SK-N-SH (cell line): ENCODE data around the gene KIF16B. TPM values are rescaled to one million over a fixed set of nuclear protein-coding genes. Genes with fewer than 3 reads are reported as not detected.

Experiments used
- CTCF ChIA-PET: fragments of 300-600, 350-600 bp; formaldehyde crosslinking; extraction: SDS; loops from one replicate; lab custom pipeline; 2021; lab: Yijun Ruan, JAX
- POLR2A ChIA-PET: fragments of 350-600 bp; sonication (Branson Sonifier 250); formaldehyde crosslinking; extraction: SDS; loops from one replicate; lab custom pipeline; 2020; ENCODE audit warnings: antibody characterized with exemption, inconsistent platforms; lab: Yijun Ruan, JAX
- DNase-seq: peaks from one replicate; pipeline ENCODE4 v3.0.0; 2012
- H2AFZ ChIP-seq: fragments of 200-600 bp; sonication (generic); 2 replicates; pipeline ENCODE4 v1.8.1; 2016; ENCODE audit warnings: antibody characterized with exemption, mild to moderate bottlenecking, low read depth
- H3F3A ChIP-seq: fragments of 200-600 bp; sonication (generic); replicated peaks from 2 replicates; pipeline ENCODE3; 2016; ENCODE audit warnings: antibody characterized with exemption, mild to moderate bottlenecking; ENCODE audit not compliant: insufficient read depth
- H3K27ac ChIP-seq, 2 experiments: fragments of 200-500 bp in 1 of 2; fragments of 200-600 bp in 1 of 2; sonication (Bioruptor generic) in 1 of 2; sonication (generic), shearing (Covaris generic) in 1 of 2; 2 replicates each; pipeline versions ENCODE4 v1.5.1 to v1.6.1; 2014 to 2016; ENCODE audit warnings: low read depth in 2 of 2, inconsistent platforms in 1 of 2, low read length in 1 of 2, mild to moderate bottlenecking in 1 of 2, mixed read lengths in 1 of 2
- H3K27me3 ChIP-seq: fragments of 200-600 bp; sonication (generic), shearing (Covaris generic); 2 replicates; pipeline ENCODE4 v1.6.1; 2016; ENCODE audit warnings: mixed run types; ENCODE audit not compliant: insufficient read depth
- H3K36me3 ChIP-seq, 2 experiments: fragments of 200-500 bp in 1 of 2; fragments of 200-600 bp in 1 of 2; sonication (Bioruptor generic) in 1 of 2; sonication (generic) in 1 of 2; replicated peaks in 1 of 2; 2 replicates each; pipeline versions ENCODE3 to v1.5.1; 2014 to 2016; ENCODE audit warnings: low read length in 1 of 2, mild to moderate bottlenecking in 1 of 2; ENCODE audit not compliant: insufficient read depth in 2 of 2, control insufficient read depth in 1 of 2
- H3K4me1 ChIP-seq, 2 experiments: fragments of 200-500 bp in 1 of 2; fragments of 200-600 bp in 1 of 2; sonication (Bioruptor generic) in 1 of 2; sonication (generic), shearing (Covaris generic) in 1 of 2; 2 replicates each; pipeline versions ENCODE4 v1.5.1 to v1.6.1; 2014 to 2016; ENCODE audit warnings: low read depth in 1 of 2, low read length in 1 of 2, mixed run types in 1 of 2; ENCODE audit not compliant: insufficient read depth in 2 of 2, control insufficient read depth in 1 of 2
- H3K4me2 ChIP-seq: fragments of 200-600 bp; sonication (generic), shearing (Covaris generic); 2 replicates; pipeline ENCODE4 v1.6.1; 2017; ENCODE audit warnings: mixed run types
- H3K4me3 ChIP-seq, 2 experiments: fragments of 200-500 bp in 1 of 2; fragments of 200-600 bp in 1 of 2; sonication (Bioruptor generic) in 1 of 2; sonication (generic), shearing (Covaris generic) in 1 of 2; 2 replicates each; pipeline versions ENCODE4 v1.5.1 to v1.8.1; 2014 to 2016; ENCODE audit warnings: low read depth in 2 of 2, inconsistent platforms in 1 of 2, low read length in 1 of 2, mild to moderate bottlenecking in 1 of 2, mixed read lengths in 1 of 2, moderate library complexity in 1 of 2
- H3K79me2 ChIP-seq: fragments of 200-600 bp; sonication (generic); 2 replicates; pipeline ENCODE4 v1.8.1; 2017; ENCODE audit warnings: mild to moderate bottlenecking; ENCODE audit not compliant: insufficient read depth
- H3K9ac ChIP-seq: fragments of 200-600 bp; sonication (generic); 2 replicates; pipeline ENCODE4 v1.6.1; 2017; ENCODE audit warnings: mixed run types
- H3K9me2 ChIP-seq: fragments of 200-600 bp; sonication (generic); 2 replicates; pipeline ENCODE4 v1.6.1; 2017; ENCODE audit warnings: mixed run types
- H3K9me3 ChIP-seq: fragments of 200-600 bp; sonication (generic); 2 replicates; pipeline ENCODE4 v1.6.1; 2017; ENCODE audit warnings: mixed run types, mild to moderate bottlenecking, moderate library complexity
- H4K20me1 ChIP-seq: fragments of 200-600 bp; sonication (generic); 2 replicates; pipeline ENCODE4 v1.6.1; 2017; ENCODE audit warnings: mild to moderate bottlenecking, mixed run types; ENCODE audit not compliant: insufficient read depth
- CTCF ChIP-seq: fragments of 200-600 bp; sonication (generic); IDR thresholded peaks from 2 replicates; pipeline ENCODE4 v1.6.1; 2017; ENCODE audit warnings: antibody characterized with exemption, mild to moderate bottlenecking, moderate library complexity
- ELF1 ChIP-seq: IDR thresholded peaks from 2 replicates; pipeline ENCODE4 v1.4.0; 2012
- EP300 ChIP-seq, 2 experiments: IDR thresholded peaks; 2 replicates each; pipeline versions ENCODE4 v1.4.0 to v1.6.1; 2012; ENCODE audit warnings: borderline replicate concordance in 1 of 2, low read depth in 1 of 2, low read length in 1 of 2
- FOXJ3 ChIP-seq: sonication (generic); formaldehyde crosslinking; IDR thresholded peaks from 2 replicates; pipeline ENCODE4 v1.5.1; 2020; ENCODE audit warnings: mild to moderate bottlenecking, missing genetic modification reagents
- GATA2 ChIP-seq: sonication (generic); formaldehyde crosslinking; IDR thresholded peaks from 2 replicates; pipeline ENCODE4 v1.5.0; 2020; ENCODE audit warnings: mild to moderate bottlenecking, missing genetic modification reagents
- JUND ChIP-seq: IDR thresholded peaks from 2 replicates; pipeline ENCODE4 v1.4.0; 2012
- MXI1 ChIP-seq: IDR thresholded peaks from 2 replicates; pipeline ENCODE4 v1.6.1; 2012; ENCODE audit warnings: mild to moderate bottlenecking, low read depth, low read length, improper control_type of control experiment
- PBX3 ChIP-seq: IDR thresholded peaks from 2 replicates; pipeline ENCODE4; 2012
- POLR2AphosphoS5 ChIP-seq: IDR thresholded peaks from 2 replicates; pipeline ENCODE4 v1.6.1; 2012; ENCODE audit warnings: low read depth, low read length
- RCOR1 ChIP-seq: fragments of 150-350 bp; IDR thresholded peaks from 2 replicates; pipeline ENCODE4 v1.6.1; 2017; ENCODE audit warnings: antibody characterized with exemption, low read length
- RXRA ChIP-seq: IDR thresholded peaks from 2 replicates; pipeline ENCODE4 v1.4.0; 2012; ENCODE audit warnings: low read depth, mild to moderate bottlenecking, borderline replicate concordance
- SIN3A ChIP-seq: IDR thresholded peaks from 2 replicates; pipeline ENCODE4 v1.6.1; 2012; ENCODE audit warnings: low read depth, mild to moderate bottlenecking, low read length, moderate library complexity, borderline replicate concordance
- TAF1 ChIP-seq: IDR thresholded peaks from 2 replicates; pipeline ENCODE4 v1.6.1; 2012; ENCODE audit warnings: low read depth, mild to moderate bottlenecking, low read length, moderate library complexity, borderline replicate concordance
- TCF12 ChIP-seq: IDR thresholded peaks from 2 replicates; pipeline ENCODE4 v1.4.0; 2012
- TEAD4 ChIP-seq: IDR thresholded peaks from 2 replicates; pipeline ENCODE4 v1.4.0; 2012; ENCODE audit warnings: mild to moderate bottlenecking, borderline replicate concordance; ENCODE audit not compliant: insufficient read depth
- USF2 ChIP-seq: fragments of 150-350 bp; IDR thresholded peaks from 2 replicates; pipeline ENCODE4 v1.6.1; 2017; ENCODE audit warnings: antibody characterized with exemption, low read length, low read depth, borderline replicate concordance
- YY1 ChIP-seq: IDR thresholded peaks from 2 replicates; pipeline ENCODE4 v1.4.0; 2012; ENCODE audit warnings: low read depth, mild to moderate bottlenecking
- WGBS: methylation state at CpG from one replicate; pipeline ENCODE4 v1.1.6; 2017; ENCODE audit warnings: low lambda C conversion rate; 5-methylcytosine and 5-hydroxymethylcytosine counted together
- polyA plus RNA-seq, 3 experiments: library from polyadenylated mRNA; depleted of rRNA; stranded (reverse); fragments of >200 nt; gene quantifications; 2 replicates each; pipeline ENCODE4 v1.2.3, GENCODE V29; 2012
- TF ChIP-seq, protein P1 (sequence below): IDR thresholded peaks from 2 replicates; pipeline ENCODE4 v1.4.0; 2012; ENCODE audit warnings: low read depth, borderline replicate concordance
- TF ChIP-seq, protein P2 (sequence below): IDR thresholded peaks from 2 replicates; pipeline ENCODE4 v1.6.1; 2012; ENCODE audit warnings: mild to moderate bottlenecking, low read depth, low read length, moderate library complexity

The KIF16B gene
- polyA plus RNA-seq, 1 of the 3 experiments (the other 2 are of a cell fraction), result 3.3 TPM

DNA sequence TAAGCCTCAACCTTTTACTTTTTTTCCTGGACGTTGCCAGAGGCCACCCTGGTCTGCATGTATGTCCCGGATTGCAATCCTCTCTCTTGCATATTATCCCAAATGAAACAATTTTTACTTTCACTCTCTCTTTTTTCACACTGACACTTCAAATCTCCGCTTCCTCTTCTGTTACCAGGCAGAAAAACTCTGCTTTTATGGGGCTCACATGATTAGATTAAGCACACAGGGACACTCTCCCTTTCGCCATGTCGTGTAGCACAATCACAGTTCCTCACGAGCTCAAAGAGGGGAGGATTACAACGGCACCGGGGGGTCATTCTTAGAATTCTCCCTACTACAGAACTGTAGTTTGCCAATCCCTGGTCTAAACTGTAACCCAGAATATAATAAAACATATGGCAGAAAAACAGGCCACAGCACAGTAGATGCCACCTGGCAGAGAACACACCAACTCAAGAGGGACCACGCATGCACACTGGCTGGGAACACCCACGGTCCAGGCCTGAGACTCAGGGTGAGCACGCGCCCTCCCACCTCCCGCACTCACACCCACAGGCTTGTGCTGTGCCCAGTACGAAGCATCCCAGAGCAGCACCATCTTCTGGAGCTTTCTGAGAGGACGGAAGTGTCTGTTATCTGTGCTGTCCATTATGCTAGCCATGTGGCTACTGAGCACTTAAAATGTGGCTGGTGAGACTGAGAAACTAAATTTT, 288.7 kb downstream of the KIF16B start (continued):
- TF ChIP-seq, protein P1, sequence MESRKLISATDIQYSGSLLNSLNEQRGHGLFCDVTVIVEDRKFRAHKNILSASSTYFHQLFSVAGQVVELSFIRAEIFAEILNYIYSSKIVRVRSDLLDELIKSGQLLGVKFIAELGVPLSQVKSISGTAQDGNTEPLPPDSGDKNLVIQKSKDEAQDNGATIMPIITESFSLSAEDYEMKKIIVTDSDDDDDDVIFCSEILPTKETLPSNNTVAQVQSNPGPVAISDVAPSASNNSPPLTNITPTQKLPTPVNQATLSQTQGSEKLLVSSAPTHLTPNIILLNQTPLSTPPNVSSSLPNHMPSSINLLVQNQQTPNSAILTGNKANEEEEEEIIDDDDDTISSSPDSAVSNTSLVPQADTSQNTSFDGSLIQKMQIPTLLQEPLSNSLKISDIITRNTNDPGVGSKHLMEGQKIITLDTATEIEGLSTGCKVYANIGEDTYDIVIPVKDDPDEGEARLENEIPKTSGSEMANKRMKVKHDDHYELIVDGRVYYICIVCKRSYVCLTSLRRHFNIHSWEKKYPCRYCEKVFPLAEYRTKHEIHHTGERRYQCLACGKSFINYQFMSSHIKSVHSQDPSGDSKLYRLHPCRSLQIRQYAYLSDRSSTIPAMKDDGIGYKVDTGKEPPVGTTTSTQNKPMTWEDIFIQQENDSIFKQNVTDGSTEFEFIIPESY, result no peak
- no peak for TF ChIP-seq TEAD4
- TF ChIP-seq POLR2AphosphoS5, result no peak
- TF ChIP-seq CTCF, result no peak
- no peak for TF ChIP-seq EP300 (IDR thresholded peaks at IDR 0.05; ENCODE audit: borderline replicate concordance in 1 of 2, low read depth in 1 of 2, low read length in 1 of 2)
- no peak for TF ChIP-seq MXI1

DNA sequence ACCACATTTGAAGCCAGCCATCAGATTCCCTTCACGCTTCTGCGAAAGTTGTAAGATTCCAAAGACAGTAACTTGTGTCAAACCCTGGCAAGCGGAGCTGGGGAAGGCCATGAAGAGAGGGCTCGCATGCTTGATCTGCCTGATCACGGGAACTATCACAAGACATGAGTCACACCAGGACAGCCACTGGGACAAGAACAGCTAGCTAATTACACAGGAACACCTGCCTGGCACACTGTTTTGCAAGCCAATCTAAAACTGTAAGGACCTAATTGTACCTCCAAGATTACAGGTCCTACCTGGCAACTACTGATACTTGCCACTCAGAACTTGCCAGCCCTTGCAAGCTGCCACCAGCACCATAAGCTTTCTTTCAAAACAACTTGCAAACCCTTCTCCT, 289.3 kb downstream of the KIF16B start:
- H3K27ac ChIP-seq, result no peak overlapping the region
- TF ChIP-seq TAF1, result no peak
- TF ChIP-seq PBX3, result no peak
- no peak for TF ChIP-seq GATA2 (CRISPR knock-in tag)
- TF ChIP-seq SIN3A, result no peak
- TF ChIP-seq USF2, result no peak
- no peak for TF ChIP-seq JUND
- no peak for TF ChIP-seq TCF12
- TF ChIP-seq POLR2AphosphoS5, result no peak
- TF ChIP-seq EP300 (IDR thresholded peaks at IDR 0.05; ENCODE audit: borderline replicate concordance in 1 of 2, low read depth in 1 of 2, low read length in 1 of 2), result no peak
- no peak for TF ChIP-seq RXRA
- no peak for TF ChIP-seq ELF1
- TF ChIP-seq, protein P2, sequence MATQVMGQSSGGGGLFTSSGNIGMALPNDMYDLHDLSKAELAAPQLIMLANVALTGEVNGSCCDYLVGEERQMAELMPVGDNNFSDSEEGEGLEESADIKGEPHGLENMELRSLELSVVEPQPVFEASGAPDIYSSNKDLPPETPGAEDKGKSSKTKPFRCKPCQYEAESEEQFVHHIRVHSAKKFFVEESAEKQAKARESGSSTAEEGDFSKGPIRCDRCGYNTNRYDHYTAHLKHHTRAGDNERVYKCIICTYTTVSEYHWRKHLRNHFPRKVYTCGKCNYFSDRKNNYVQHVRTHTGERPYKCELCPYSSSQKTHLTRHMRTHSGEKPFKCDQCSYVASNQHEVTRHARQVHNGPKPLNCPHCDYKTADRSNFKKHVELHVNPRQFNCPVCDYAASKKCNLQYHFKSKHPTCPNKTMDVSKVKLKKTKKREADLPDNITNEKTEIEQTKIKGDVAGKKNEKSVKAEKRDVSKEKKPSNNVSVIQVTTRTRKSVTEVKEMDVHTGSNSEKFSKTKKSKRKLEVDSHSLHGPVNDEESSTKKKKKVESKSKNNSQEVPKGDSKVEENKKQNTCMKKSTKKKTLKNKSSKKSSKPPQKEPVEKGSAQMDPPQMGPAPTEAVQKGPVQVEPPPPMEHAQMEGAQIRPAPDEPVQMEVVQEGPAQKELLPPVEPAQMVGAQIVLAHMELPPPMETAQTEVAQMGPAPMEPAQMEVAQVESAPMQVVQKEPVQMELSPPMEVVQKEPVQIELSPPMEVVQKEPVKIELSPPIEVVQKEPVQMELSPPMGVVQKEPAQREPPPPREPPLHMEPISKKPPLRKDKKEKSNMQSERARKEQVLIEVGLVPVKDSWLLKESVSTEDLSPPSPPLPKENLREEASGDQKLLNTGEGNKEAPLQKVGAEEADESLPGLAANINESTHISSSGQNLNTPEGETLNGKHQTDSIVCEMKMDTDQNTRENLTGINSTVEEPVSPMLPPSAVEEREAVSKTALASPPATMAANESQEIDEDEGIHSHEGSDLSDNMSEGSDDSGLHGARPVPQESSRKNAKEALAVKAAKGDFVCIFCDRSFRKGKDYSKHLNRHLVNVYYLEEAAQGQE, result no peak
- TF ChIP-seq YY1, result no peak
- TF ChIP-seq RCOR1, result no peak
- no peak for TF ChIP-seq FOXJ3 (CRISPR knock-in tag)
- TF ChIP-seq, all 33 proteins: peak for 0

More for the DNA sequence above, 289.3 kb downstream of the KIF16B start:
- Histone ChIP-seq H3K27me3 (no peaks in the 10 kb centered on the region), H3K9me3 (no peaks in the 10 kb centered on the region), H4K20me1 (no peaks in the 10 kb centered on the region), H3K4me2 (no peak overlapping the region), H3F3A (no peaks in the 10 kb centered on the region), H2AFZ (no peak overlapping the region), H3K9ac (no peak overlapping the region), H3K4me1 (peaks cover 0 to 2% of the 10 kb centered on the region in 2 experiments; a peak in 1 of 4 replicates), H3K79me2 (no peaks in the 10 kb centered on the region), H3K4me3 (no peak overlapping the region), H3K36me3 (no peaks in the 10 kb centered on the region), H3K9me2 (no peaks in the 10 kb centered on the region)
- 95% methylated on average over 5 of the region's 5 CpGs for WGBS
- ChIA-PET POLR2A (no interaction called here), CTCF (no interaction called here)
- no peak for DNase-seq
